ENCODE results near the gene SKAP1. TPM values are rescaled to one million over a fixed set of nuclear protein-coding genes. Genes with fewer than 3 reads are reported as not detected.

Gene SKAP1
- 12.7 TPM for polyA plus RNA-seq (ENCODE audit: insufficient read length)
- long read RNA-seq, donor 1, partial matches to known transcripts: 0 of 6 reads
- long read RNA-seq, donor 1, other reads (novel, unspliced or antisense): 0 of 6 reads
- long read RNA-seq, donor 2: 0 reads
- long read RNA-seq, donor 3, partial matches to known transcripts: 0 of 2 reads
- long read RNA-seq, donor 3, other reads (novel, unspliced or antisense): 0 of 2 reads
- long read RNA-seq, donor 4, partial matches to known transcripts: 0 of 1 reads
- long read RNA-seq, donor 4, other reads (novel, unspliced or antisense): 0 of 1 reads
- long read RNA-seq, donor 5, partial matches to known transcripts: 0 of 6 reads
- long read RNA-seq, donor 5, other reads (novel, unspliced or antisense): 0 of 6 reads
- long read RNA-seq, donor 6, partial matches to known transcripts: 0 of 2 reads
- long read RNA-seq, donor 6, other reads (novel, unspliced or antisense): 0 of 2 reads
- long read RNA-seq, donor 7, partial matches to known transcripts: 0 of 4 reads
- long read RNA-seq, donor 7, other reads (novel, unspliced or antisense): 0 of 4 reads
- long read RNA-seq, donor 8: 0 reads

DNA sequence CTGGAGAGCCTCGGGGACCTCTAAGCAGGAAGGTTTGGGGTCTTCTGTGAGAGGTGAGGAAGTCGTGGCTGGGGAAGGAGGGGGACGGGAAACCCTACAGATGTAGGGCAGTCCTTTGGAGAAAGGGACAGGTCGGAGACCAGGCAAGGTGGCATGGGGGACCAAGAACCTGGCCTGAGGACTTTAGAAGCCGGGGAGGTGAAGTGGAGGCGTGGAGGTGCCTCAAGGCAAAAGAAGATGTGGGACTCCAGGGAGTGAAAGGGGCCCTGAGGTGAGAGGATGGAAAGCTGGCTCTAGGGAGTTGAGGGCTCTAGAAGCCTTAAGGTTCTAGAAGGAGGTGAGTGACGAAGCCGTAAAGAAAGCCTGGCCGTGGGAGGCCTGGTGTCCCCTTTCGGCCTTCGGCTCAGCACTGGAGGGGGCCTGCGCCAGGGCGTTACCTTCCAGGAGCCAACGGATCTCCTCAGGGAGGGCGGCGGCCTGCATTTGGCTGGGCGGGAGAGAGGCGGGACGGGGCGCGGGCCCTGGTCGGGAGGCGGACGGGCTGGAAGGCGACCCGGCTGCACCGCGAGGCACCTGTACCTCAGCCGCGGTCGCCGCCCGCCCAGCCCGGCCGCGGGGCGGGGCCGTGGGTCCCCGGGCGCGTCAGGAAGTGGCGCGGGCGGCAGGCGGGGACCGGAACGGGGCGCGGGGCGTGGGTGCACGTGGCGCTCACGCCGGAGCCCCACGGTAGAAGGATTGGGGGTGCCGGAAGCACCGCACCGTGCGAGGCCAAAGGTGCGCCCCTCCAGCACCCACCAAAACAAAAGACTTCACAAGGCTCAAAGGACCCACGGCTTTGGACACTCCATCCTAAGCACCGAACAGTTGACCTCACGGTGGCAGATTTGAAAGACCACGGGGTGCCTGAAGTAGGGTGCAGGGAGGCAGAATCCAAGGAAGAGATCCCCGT is at the start of gene SKAP1:
SKAP1 (minus strand) TSS at position 577 of the 949 bp plus-strand sequence.
- no peak for DNase-seq

DNA sequence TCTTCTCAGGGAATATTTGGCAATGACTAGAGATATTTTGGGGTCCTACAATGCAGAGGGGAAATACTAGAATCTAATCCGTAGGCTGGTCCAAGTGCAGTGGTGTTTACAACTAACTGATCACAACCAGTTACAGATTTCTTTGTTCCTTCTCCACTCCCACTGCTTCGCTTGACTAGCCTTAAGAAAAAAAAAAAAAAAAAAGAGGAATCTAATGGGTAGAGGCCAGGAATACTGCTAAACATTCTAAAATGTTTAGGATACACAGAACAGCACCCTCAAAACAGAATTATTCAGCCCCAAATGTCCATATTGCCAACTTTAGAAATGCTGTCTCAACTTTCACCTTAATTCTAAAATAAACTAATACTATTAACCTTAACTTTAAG is 49.0 kb upstream of the SKAP1 start:
- no peak for DNase-seq

DNA sequence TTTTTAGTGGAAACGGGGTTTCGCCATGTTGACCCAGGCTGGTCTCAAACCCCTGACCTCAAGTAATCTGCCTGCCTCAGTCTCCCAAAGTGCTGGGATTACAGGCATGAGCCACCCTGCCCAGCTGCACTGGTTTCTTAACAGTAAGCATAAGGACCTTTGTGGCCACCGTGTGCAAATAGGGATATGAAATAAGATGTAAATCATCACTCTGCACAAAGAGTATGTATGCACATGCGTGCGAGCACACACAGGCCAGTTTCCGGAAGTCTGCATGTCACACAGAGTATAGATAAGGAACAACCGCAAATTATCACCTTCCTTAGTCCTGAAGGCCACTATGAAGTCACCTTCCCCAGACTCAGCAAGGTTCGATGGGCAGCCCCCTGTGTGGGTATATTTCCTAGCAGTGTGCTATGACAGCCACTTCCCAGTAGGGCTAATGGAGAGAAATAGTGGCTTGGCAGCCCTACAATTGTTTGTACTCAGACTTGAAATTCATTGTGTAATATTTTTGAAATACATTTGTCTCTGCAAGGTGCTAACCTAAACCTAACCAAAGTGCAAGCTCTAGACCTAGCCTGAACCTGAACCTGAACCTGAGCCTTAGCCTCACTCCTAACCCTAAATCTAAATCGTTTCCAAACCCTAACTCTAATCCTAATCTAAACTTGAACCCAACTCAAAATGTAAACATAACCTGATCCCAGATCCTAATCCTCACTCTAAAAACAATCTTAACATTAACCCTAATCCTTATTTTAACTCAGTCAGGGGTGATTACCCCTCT is 48.4 kb upstream of the SKAP1 start:
- DNase-seq: no peak

DNA sequence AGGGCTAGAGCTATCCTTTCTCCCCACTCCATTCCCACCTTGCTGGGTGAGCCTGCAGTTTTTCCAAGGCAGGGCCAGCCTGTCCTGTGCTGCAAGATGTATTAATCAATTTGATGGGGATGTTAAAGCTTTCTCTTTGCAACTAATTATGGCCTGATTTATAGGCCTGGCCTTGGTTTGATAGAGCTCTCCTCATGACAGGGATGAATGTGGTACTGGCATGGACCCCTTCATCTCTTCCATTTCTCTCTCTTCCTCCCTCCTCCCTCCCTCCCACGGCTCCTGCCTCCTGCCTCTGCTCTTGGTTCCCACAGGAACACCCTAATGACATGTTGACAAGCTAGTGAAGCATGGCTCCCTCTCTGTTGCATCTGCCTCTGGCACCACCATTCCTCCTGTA is 47.2 kb upstream of the SKAP1 start:
- DNase-seq: peak; percentile 75

DNA sequence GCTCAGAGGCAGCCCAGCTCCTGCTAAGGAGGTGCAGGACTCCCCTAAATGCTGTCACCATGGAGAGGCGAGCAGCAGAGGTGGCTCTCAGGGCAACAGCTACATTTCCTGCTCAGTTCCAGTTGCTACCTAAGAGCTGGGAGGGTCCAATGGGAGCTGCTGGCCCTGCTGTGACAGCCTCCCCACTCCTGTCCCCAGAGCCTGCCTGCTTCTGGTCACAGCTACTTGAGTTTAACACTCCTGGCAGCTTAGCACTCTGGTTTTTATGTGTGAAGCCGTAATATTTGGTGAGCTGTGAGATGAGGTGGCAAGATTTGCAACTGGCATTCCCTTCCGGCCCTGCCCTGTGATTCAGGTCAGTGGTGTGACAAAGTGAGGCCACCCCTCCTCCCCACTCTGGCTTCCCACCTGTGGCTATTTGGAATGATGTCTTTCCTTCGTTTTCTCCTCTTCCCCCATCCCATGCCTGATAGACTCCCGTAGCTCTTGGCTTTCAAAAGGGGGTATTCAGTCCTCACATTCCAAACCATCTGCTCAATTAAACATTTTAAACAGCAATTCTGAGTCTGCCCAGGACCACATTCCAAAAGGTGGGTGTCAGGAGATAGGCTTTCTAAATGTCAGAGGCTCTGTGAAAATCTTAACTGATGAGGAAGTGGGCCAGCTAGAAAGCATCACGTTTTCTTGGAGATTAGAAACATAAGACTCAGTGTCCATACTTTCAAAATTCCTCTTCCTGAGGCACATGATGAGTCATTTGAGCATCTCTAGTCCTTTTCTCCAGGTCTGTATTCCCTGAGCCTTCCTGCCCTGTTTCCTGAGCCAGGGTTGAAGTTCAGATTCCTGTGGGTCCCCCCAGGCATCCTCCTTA is 42.6 kb upstream of the SKAP1 start:
- peak; percentile 86 for DNase-seq

DNA sequence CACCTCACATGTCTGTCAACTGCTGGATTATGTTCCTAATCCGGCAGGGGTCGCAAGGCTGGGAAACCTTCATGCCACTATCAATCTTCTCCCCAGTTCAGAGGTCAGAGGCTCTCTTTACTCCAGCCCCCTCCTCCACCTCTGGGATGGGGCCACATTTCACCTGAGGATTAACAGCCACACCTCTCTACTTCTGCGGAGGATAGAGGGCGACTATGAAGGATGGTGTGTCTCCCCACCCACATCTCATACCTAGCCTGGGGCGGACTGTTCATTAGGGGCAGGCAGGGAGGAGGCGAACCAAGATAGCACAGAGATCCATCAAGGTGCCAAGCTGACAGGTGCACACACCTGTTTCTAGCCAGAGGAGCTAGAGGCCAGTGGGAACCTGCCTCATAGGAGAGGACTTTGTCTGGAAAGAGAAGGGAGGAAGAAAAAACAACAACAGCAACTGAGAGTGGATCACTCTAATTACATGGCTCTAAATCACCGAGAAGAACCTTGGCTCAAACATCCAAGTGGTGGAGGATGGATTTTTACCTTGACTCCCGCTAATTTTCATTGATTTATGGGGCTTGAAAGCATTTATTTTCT is 41.9 kb upstream of the SKAP1 start:
- DNase-seq: peak; percentile 86

DNA sequence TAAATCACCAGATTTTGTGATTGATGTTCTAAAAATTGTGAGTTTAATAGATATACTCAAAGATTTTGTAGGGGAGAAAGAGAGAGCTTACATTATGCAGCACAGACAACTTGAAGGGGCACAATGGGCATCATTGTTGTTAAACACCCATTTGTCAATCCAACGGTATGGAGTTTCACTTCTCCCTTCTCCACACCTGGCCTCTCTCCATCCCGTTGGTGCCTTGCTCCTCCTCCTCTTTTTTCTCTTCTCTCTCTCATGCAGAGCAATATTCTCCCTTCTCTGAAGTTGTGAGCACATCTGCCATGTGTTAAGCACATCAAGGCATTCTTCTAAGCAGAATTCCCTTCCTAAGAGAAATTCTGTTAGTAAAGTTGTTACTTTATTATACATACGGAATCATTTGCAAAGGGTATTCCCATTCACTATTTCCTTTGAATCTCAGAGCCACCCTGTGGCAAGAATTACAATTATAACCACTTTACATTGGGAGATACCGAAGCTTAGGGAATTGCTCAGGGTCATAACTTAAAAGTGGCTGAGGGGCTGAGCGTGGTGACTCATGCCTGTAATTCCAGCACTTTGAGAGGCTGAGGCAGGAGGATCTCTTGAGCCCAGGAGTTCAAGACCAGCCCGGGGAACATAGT is 40.5 kb upstream of the SKAP1 start:
- no peak for DNase-seq

DNA sequence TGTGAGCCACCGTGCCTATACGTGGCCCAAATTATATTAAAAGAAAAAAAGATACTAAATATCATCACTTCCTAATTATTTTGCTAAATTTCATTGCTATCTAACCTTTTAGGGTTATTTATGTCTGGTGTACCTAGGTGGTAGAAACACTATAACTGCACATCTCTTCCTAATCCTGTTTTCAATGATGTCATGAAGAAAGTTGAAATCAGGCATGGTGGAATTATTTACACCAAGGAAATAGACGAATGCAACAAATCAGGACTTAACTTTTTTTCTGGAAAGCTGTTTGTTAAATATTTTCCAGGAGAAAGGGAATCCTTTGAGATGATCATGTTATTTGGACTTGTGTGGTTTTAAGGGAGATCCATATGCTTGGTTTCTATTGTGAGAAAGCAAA is 39.2 kb upstream of the SKAP1 start:
- no peak for DNase-seq

DNA sequence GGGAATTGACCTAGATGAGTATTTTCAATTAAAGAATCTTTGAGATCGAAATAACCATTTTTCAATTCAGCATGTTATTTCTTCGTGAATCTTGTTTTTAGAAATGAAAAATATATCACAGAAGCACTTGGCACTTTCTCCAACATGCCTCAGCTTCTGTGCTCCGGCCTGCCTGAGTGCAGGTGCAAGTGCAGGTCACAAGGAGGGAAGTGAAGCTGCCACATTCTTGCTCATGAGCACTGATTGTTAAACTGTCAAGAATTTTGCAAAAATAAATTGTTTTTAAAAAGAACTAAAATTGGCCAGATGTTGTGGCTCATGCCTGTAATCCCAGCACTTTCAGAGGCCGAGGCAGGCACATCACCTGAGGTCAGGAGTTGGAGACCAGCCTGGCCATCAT is 38.3 kb upstream of the SKAP1 start:
- no peak for DNase-seq

DNA sequence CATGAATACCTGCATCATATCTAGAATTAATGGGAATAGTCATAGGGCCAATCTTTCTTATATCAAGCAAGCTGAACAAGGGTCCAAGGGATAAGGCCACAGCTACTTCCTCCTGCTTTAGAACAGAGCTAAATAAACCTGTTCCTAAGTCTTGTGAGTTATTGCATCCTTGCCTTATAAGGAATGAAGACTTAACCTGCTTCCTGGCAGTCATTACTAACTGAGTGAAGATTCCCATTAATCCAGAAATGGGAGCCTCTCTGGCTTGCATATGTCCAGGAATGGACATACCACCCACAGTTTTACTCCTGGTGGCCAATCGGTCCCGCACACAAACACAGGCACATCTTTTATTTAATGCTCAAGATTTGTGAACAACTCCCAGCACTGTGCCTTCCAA is 35.9 kb upstream of the SKAP1 start:
- DNase-seq: no peak

DNA sequence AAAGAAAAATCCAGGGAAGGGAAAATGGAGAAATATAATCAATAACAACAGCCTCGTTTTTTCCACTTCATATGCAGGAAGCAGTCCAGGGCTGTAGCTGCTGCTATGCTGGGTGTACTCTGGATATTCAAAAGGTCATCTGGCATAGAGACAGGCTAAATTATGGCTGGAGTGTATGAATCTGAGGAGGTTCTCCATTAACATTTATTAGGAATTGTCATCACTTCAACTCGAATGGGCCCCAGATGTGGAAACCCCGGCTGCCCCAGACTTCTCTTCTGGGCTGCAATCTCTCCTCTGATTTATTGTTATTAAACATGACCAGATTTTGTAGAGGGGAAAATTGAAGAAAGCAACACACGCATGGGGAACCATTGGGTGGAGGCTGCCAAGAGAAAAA is 33.5 kb upstream of the SKAP1 start:
- DNase-seq: no peak

DNA sequence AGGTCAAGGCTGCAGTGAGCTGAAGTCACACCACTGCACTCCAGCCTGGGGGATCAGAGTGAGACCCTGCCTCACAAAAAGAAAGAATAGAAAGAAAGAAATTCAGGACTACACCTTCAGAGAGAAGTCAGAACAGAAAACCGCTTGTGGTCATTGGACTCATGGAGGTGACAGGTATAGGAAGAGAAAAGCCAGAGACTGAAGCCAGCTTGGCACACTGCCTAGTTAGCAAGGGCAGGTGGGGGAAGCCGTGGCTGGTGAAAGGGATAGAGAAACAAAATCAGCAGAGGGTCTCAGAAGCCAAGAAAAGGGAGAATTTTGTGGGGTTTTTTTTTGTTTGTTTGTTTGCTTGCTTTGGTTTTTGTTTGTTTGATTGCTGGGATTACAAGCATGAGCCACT is 32.9 kb upstream of the SKAP1 start:
- DNase-seq: no peak

DNA sequence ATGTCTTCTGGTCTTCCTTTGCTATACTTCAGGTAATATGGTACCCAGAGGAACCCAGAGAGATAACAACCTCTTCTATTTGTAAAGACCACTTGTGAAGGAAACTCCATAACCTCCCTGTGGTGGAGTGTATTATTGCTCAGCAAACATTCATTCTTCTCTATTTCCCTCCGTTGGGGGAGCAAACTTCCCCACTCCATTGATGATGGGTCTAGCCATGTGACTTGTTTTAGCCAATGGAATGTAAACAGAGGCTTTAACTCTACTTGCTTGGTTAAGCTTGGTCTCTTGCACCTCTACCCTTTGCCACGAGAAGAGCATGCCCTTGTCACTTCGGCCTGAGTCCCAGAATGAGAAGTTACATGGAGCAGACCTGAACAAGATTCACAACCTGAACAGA is 30.0 kb upstream of the SKAP1 start:
- DNase-seq: no peak

DNA sequence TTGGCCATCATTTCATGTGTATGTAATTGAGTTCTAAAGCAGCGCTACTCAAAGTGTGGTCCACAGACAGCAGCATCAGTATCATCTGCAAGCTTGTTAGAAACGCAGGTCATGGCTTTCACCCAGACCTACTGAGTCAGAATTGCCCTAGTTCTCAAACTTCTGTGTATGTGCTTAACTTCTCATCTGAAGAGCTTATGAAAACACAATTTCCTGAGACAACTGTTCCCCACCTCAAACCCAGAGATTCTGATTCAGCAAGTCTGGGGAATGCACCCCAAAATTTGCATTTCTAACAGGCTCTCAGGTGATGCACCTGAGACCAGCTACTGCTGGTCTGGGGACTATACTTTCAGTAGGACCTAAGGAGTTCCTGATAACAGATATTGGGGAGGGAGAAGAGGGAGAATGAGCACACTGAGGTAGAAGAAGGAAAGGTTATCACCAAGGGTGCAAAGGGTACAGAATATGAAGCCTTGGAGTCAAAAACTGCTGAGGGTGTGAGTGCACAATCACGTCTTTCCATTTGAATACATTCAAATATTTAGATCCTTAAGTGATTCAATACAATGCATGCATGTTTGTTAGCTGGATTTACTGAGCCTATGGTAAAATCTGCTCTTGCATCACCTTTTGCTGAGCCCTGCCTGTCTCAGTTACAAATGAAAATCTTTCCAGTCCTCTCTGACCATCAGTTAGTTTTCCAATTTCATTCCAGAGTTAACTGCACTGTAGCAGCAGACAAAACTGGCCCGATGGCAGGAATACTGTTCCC is 29.2 kb upstream of the SKAP1 start:
- no peak for DNase-seq

DNA sequence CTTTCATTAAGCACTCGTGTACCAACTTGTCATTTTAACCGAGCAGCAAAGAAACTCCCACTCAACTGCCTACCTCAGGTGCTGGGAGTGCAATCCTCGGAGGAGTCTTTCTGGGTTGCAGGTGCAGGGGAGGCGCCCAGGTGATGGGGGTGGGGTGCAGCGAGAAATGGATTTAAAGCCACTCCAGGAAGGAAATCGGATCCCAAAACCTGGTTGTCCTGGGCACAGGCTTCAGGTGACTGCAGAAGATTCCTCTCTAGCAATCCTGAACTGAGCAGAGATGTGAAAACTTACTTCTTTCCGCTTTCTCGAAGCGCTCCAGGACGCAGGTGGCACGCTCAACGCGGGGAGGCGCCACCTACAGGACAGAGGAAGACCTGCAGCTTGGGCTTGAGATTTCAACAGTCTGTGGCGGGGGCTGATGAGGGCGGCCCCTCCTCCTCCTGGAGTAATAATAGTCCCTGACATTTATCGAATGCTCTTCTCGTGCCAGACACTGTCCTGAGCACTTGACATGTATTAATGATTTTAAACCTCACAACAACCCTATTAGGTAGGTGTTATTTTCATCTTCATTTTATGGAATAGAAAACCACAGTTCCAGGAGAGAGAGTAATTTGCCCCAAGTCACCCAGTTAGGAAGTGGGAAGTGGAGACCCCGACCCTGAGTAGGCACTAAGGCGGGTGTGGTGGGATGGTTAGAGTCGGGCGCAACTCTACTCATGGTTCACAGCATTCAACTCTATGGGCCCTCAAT is 27.2 kb upstream of the SKAP1 start:
- DNase-seq: peak; percentile 66

DNA sequence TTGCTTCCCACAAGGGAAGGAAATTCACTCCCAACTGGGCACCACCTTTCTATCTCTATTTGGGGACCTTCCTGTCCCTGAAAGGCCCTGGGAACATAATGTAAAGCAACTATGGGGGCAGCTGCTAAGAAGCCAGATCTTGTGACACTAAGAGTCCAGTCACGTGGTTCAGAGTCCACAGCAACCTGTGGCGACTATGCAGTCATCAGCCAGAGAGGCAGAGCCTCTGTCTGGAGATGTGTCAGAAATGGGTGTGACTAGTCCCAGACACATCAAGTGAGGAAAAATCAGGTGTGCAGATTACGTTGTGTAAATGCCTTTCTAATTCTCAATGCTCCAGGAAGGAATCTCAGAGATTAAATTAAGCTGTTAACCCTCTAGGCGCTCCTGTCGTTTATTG is 26.6 kb upstream of the SKAP1 start:
- no peak for DNase-seq

DNA sequence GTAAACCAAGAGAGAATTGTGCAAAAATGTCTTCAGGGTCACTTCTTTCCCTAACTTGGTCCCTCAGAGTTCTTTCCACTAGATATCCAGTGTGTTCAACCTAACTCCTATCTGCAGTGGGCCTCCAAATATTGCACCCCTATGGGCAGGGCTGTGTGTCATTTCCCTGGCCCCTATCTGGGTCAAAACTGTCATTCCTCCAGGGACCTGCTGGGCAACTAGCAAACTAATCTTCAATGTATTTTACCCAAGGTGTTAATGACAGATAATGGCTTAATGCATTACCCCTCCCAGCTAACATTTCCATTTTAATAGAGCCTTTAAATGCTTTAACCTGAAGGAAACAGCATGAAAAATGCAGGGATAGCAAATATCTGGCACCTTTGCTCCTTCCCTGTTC is 25.8 kb upstream of the SKAP1 start:
- no peak for DNase-seq

DNA sequence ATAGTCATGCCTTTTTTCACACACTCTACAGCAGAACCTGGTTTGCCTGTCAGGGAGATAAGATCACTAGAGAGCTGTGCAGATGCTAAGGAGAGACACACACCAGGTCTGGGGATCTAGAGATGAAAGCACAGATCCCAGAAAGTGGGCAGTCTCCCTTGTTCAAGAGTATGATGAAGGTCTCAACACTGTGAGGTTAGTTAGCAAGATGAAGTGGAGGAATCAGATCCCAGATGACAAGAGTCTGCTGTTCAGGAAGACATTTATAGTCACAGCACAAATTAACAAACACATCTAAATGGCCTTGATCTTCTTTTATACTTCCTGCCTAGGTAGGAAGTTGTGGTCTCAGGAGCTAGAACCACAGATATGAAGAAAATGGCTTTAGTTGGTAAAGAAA is 23.4 kb upstream of the SKAP1 start:
- no peak for DNase-seq

DNA sequence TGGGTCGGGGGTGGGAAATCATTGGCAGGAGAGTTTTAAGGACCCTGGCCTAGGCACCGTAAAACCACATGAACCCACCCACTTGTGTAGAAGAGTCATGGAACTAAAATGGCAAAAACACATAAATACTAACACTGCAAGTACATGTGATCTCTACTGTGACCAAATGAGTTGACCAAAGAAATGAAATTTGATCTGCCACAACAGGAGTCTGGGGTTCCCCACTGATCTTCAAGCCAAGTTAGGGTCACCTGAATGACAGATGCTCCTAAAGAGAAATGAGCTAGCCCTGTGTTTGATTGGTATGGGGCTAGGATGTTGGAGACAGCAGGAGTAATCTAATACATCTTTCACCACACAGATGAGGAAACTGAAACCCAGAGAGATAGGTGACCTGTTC is 21.5 kb upstream of the SKAP1 start:
- no peak for DNase-seq
